H1 (cell line): Measurements from ENCODE around the gene GID8. TPM values are rescaled to one million over a fixed set of nuclear protein-coding genes. Genes with fewer than 3 reads are reported as not detected.

ENCODE experiments used
- ASH2L ChIP-seq: fragments of 200-600, 300-600 bp; sonication (generic); IDR thresholded peaks from one replicate; pipeline ENCODE4 v1.7.1; 2017; ENCODE audit warnings: low read length
- BCL11A ChIP-seq, 2 experiments: IDR thresholded peaks; one replicate each; pipeline ENCODE4 v1.6.1; 2011; ENCODE audit warnings: low read depth in 2 of 2, low read length in 2 of 2, mild to moderate bottlenecking in 2 of 2
- BRCA1 ChIP-seq: IDR thresholded peaks from 2 replicates; pipeline ENCODE4 v1.6.1; 2012; ENCODE audit warnings: low read depth, low read length, improper control_type of control experiment
- CBX8 ChIP-seq: fragments of 300-800, 300-1000 bp; sonication (generic); IDR thresholded peaks from 2 replicates; pipeline ENCODE4 v1.7.1; 2016; ENCODE audit warnings: low read depth, low read length, borderline replicate concordance
- CHD2 ChIP-seq: IDR thresholded peaks from 2 replicates; pipeline ENCODE4 v1.6.1; 2012; ENCODE audit warnings: low read length, improper control_type of control experiment
- EGR1 ChIP-seq: IDR thresholded peaks from 2 replicates; pipeline ENCODE4 v1.6.1; 2011; ENCODE audit warnings: low read depth, low read length, borderline replicate concordance
- GTF2F1 ChIP-seq: IDR thresholded peaks from 2 replicates; pipeline ENCODE4 v1.6.1; 2012; ENCODE audit warnings: low read depth, low read length, improper control_type of control experiment, borderline replicate concordance
- KDM4A ChIP-seq: IDR thresholded peaks from one replicate; pipeline ENCODE4 v1.7.1; 2012; ENCODE audit warnings: low read depth, mild to moderate bottlenecking, moderate library complexity, low read length, inconsistent platforms; ENCODE audit not compliant: severe bottlenecking
- KDM5A ChIP-seq: fragments of 200-600 bp; IDR thresholded peaks from 2 replicates; pipeline ENCODE4 v1.7.1; 2012; ENCODE audit warnings: mild to moderate bottlenecking, low read length, inconsistent platforms, mixed read lengths
- NRF1 ChIP-seq: IDR thresholded peaks from 2 replicates; pipeline ENCODE4 v1.6.1; 2011; ENCODE audit warnings: mild to moderate bottlenecking, low read depth, low read length, improper control_type of control experiment
- PHF8 ChIP-seq: fragments of 200-600 bp; sonication (generic); conservative IDR thresholded peaks from 2 replicates; pipeline ENCODE4 v1.7.1; 2012; ENCODE audit warnings: low read depth, mild to moderate bottlenecking, inconsistent platforms, low read length, moderate library complexity
- POU5F1 ChIP-seq: IDR thresholded peaks from 2 replicates; pipeline ENCODE4 v1.6.1; 2011; ENCODE audit warnings: low read depth, mild to moderate bottlenecking, low read length, moderate library complexity
- RNF2 ChIP-seq: fragments of 200-900, 300-1000 bp; sonication (generic); IDR thresholded peaks from 2 replicates; pipeline ENCODE4 v1.7.1; 2016; ENCODE audit warnings: borderline replicate concordance, low read depth, mild to moderate bottlenecking, antibody characterized with exemption, low read length; ENCODE audit not compliant: poor library complexity, severe bottlenecking; ENCODE audit errors: missing control alignments
- SAP30 ChIP-seq: fragments of 300-600 bp; sonication (generic); IDR thresholded peaks from 2 replicates; pipeline ENCODE4 v1.7.1; 2012; ENCODE audit warnings: low read length, moderate library complexity, mild to moderate bottlenecking, inconsistent platforms; ENCODE audit not compliant: insufficient read depth, insufficient replicate concordance
- SIN3A ChIP-seq, 2 experiments: IDR thresholded peaks in 1 of 2; conservative IDR thresholded peaks in 1 of 2; 2 replicates each; pipeline ENCODE4 v1.6.1; 2011 to 2012; ENCODE audit warnings: low read length in 2 of 2, improper control_type of control experiment in 1 of 2, low read depth in 1 of 2, mild to moderate bottlenecking in 1 of 2
- SIRT6 ChIP-seq: IDR thresholded peaks from one replicate; pipeline ENCODE4 v1.7.1; 2012; ENCODE audit warnings: low read length, inconsistent platforms
- SP2 ChIP-seq: IDR thresholded peaks from 2 replicates; pipeline ENCODE4 v1.6.1; 2012; ENCODE audit warnings: mild to moderate bottlenecking, low read length, inconsistent platforms
- SP4 ChIP-seq: IDR thresholded peaks from 2 replicates; pipeline ENCODE4 v1.6.1; 2012; ENCODE audit warnings: low read length, inconsistent platforms
- TAF7 ChIP-seq: optimal IDR thresholded peaks from 2 replicates; pipeline ENCODE3; 2011; ENCODE audit warnings: low read depth, mild to moderate bottlenecking, inconsistent platforms, low read length, moderate library complexity, borderline replicate concordance
- YY1 ChIP-seq: IDR thresholded peaks from 2 replicates; pipeline ENCODE4 v1.6.1; 2011; ENCODE audit warnings: low read depth, mild to moderate bottlenecking, low read length
- polyA plus RNA-seq, 7 experiments: library from polyadenylated mRNA; depleted of rRNA in 3 of 7; stranded (reverse) in 5 of 7; unstranded in 2 of 7; fragments of >200 nt in 5 of 7; fragments of 200-250 nt in 2 of 7; gene quantifications; 1 replicate in 5 of 7; 2 replicates in 1 of 7; 4 replicates in 1 of 7; pipeline versions ENCODE4 v1.2.1 to v1.2.3, GENCODE V29; 2011 to 2013; ENCODE audit warnings: missing spikeins in 2 of 7, mixed read lengths in 2 of 7
- total RNA-seq: library from RNA; stranded (reverse); fragmentation: NEBNext Ultra II Directional; extraction: Animal tissue kit (Norgen Biotek cat#: 25700); gene quantifications from 2 replicates; pipeline ENCODE4 v1.2.1, GENCODE V29; 2021
- TF ChIP-seq, protein P1 (sequence below), 3 experiments: IDR thresholded peaks; 1 replicate in 2 of 3; 2 replicates in 1 of 3; pipeline versions ENCODE4 v1.5.1 to v1.6.1; 2011; ENCODE audit warnings: low read length in 3 of 3, mild to moderate bottlenecking in 3 of 3, inconsistent platforms in 2 of 3, low read depth in 1 of 3, moderate library complexity in 1 of 3; ENCODE audit not compliant: insufficient read depth in 1 of 3; ENCODE audit errors: control extremely low read depth in 1 of 3

The GID8 gene
- total and polyA plus RNA-seq, 2 of the 8 experiments (the other 6 are each of a cell fraction or from before 2014, with no cell fraction given) = 39.7 to 72.9 TPM

GRCh38 chr20:62926229-62927127 lies 11.5 kb upstream of the GID8 start, which contains the start of gene DIDO1 (continued):
- TF ChIP-seq RNF2 (no peak), BRCA1 (no peak), NRF1 (peak; percentile 75), SAP30 (peak; percentile 84), POU5F1 (no peak), GTF2F1 (no peak), TAF7 (peak; percentile 38), SP4 (no peak), SP2 (peak; percentile 84), PHF8 (peak; percentile 90), CHD2 (peak; percentile 47; the same call in 1 of the 2 replicates), KDM4A (peak; percentile 22), BCL11A (IDR thresholded peaks at IDR 0.05; ENCODE audit: low read depth in 2 of 2, low read length in 2 of 2) (no peak), SIRT6 (no peak), ASH2L (peak; percentile 78), EGR1 (peak; percentile 84), KDM5A (no peak), YY1 (peak; percentile 81; the same call in 1 of the 2 replicates), SIN3A (conservative IDR thresholded peaks at IDR 0.05 in 1 of 2, IDR thresholded peaks at IDR 0.05 in 1 of 2; ENCODE audit: low read depth in 1 of 2, low read length in 2 of 2) (0 out of 4 replicates have a peak, but pooled peaks have one; percentile 53 to 57), CBX8 (no peak)
- TF ChIP-seq, protein P1, sequence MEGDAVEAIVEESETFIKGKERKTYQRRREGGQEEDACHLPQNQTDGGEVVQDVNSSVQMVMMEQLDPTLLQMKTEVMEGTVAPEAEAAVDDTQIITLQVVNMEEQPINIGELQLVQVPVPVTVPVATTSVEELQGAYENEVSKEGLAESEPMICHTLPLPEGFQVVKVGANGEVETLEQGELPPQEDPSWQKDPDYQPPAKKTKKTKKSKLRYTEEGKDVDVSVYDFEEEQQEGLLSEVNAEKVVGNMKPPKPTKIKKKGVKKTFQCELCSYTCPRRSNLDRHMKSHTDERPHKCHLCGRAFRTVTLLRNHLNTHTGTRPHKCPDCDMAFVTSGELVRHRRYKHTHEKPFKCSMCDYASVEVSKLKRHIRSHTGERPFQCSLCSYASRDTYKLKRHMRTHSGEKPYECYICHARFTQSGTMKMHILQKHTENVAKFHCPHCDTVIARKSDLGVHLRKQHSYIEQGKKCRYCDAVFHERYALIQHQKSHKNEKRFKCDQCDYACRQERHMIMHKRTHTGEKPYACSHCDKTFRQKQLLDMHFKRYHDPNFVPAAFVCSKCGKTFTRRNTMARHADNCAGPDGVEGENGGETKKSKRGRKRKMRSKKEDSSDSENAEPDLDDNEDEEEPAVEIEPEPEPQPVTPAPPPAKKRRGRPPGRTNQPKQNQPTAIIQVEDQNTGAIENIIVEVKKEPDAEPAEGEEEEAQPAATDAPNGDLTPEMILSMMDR (IDR thresholded peaks at IDR 0.05; ENCODE audit: control extremely low read depth in 1 of 3, insufficient read depth in 1 of 3, low read depth in 1 of 3, low read length in 3 of 3) = peak; percentile 28 to 45 (median 43)
